ENCODE data around the gene SKOR2. TPM values are rescaled to one million over a fixed set of nuclear protein-coding genes. Genes with fewer than 3 reads are reported as not detected.
"Not testable (repeated sequence)": the region's sequence is repeated elsewhere in the genome, so short reads cannot be mapped to it uniquely, and the experiment has no call there.

Gene SKOR2
- polyA plus RNA-seq, 6 donors from 2014 or later, result not detected

DNA sequence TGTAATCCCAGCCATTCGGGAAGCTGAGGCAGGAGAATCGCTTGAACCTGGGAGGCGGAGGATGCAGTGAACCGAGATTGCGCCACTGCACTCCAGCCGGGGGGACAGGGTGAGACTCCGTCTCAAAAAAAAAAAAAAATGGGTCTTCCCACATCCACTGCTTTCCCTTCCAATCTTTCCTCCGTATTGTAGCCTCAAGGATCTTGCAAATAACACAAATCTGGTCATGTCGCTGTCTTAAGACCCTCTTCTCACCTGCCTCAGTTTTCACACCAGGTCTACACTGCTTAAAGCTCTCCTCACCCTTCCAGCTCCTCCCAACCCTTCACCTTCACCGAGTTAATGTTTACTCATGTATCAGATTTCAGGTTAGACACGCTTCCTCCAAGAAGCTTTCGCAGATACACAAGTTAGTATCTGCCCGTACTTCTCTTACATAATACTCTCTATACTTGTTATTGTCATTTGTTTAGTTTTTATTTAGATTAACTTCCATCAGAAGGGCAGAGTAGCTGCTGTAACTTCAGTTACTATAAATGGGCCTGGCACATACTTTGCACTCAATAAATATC lies 76.8 kb downstream of the SKOR2 start:
- no peak for ATAC-seq (ENCODE audit: low read depth in 2 of 2)
- no peak overlapping the region for H3K4me3 Mint-ChIP-seq

DNA sequence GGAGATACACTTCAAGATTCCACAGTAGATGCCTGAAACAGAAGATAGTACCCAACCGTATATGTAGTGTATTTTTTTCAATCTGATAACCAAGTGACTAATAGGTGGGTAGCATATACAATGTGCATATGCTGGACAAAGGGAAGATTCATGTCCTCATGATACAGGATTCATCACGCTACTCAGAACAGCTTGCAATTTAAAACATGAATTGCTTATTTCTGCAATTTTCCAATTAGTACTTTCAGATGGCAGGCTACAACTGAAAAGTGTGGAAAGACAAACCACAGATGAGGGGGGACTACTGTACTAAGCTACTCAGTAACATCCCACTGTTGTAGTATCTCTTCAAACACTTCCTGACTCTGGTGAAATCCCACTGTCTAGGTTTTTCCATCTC lies 79.0 kb downstream of the SKOR2 start:
- Mint-ChIP-seq H3K4me1 (peaks cover 0 to 13% (median 4%) of the 10 kb centered on the region in 3 donors), H3K36me3 (no peaks in the 10 kb centered on the region), H3K27me3 (peaks cover 0 to 4% (median 0%) of the 10 kb centered on the region in 3 donors), H3K4me3 (no peak overlapping the region), H3K27ac (no peak overlapping the region), H3K9me3 (no peaks in the 10 kb centered on the region)
- no peak for DNase-seq
- no peak for ATAC-seq (ENCODE audit: low read depth in 2 of 2)

More for the DNA sequence above, 76.8 kb downstream of the SKOR2 start:
- H3K27ac Mint-ChIP-seq, result no peak overlapping the region
- no peaks in the 10 kb centered on the region for H3K9me3 Mint-ChIP-seq
- DNase-seq, result no peak
- peaks cover 0 to 6% (median 0%) of the 10 kb centered on the region in 3 donors for H3K4me1 Mint-ChIP-seq
- H3K27me3 Mint-ChIP-seq, result peaks cover 0 to 14% (median 5%) of the 10 kb centered on the region in 3 donors
- no peaks in the 10 kb centered on the region for H3K36me3 Mint-ChIP-seq

DNA sequence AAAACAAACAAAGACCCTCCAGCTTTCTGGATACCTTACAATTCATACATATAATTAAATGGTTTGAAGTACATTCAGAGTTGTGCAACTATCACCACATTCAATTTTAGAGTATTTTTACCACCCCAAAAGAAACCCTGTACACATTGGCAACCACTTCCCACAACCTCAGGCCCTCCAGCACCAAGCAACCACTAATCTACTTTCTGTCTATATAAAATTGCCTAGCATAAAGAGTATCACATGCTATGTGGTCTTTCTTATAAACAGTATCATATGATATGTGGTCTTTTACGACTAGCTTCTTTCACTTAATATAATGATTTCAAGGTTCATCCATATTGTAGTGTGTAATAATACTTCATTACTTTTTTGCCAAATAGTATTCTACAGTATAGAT lies 82.5 kb downstream of the SKOR2 start:
- Mint-ChIP-seq H3K36me3 (no peaks in the 10 kb centered on the region), H3K27ac (peak overlapping the region in 1 of 6 donors; percentile 11), H3K4me1 (peaks cover 7 to 22% (median 9%) of the 10 kb centered on the region in 3 donors), H3K4me3 (no peak overlapping the region), H3K27me3 (no peaks in the 10 kb centered on the region), H3K9me3 (no peaks in the 10 kb centered on the region)
- no peak for ATAC-seq (ENCODE audit: low read depth in 2 of 2)
- DNase-seq, result no peak

- no peaks in the 10 kb centered on the region for H3K27me3 Mint-ChIP-seq
- ATAC-seq (ENCODE audit: low read depth in 2 of 2) (no peak), DNase-seq (no peak)
- H3K4me1 Mint-ChIP-seq, result peaks cover 7 to 24% (median 10%) of the 10 kb centered on the region in 3 donors
- no peaks in the 10 kb centered on the region for H3K36me3 Mint-ChIP-seq
- no peaks in the 10 kb centered on the region for H3K9me3 Mint-ChIP-seq
- H3K27ac Mint-ChIP-seq, result peak overlapping the region in 1 of 6 donors; percentile 49
- H3K4me3 Mint-ChIP-seq, result no peak overlapping the region
Observed at GRCh38 chr18:47168509-47168908, 83.0 kb downstream of the SKOR2 start.

DNA sequence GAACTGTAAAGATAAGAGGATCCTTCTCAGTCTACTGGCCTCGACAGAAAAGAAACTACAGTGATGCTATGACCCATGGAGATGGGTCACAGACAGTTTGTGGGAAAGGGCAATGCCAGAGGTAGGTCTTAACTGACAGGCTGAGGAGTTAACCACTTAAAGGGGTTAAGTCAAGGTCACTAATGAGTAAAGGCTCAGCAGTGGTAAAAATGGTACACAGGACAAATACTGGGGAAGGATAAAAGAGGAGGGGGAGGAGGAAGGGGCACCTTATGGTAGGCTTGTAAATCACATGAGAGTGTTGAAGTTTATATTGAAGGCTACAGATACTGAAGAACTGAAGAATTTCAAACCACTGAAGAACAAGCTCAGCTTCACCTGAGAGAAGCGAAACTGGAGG lies 85.2 kb downstream of the SKOR2 start:
- DNase-seq, result no peak
- Mint-ChIP-seq H3K27ac (no peak overlapping the region), H3K9me3 (no peaks in the 10 kb centered on the region), H3K4me3 (no peak overlapping the region), H3K4me1 (peaks cover 7 to 31% (median 17%) of the 10 kb centered on the region in 3 donors), H3K27me3 (no peaks in the 10 kb centered on the region), H3K36me3 (no peaks in the 10 kb centered on the region)
- no peak for ATAC-seq (ENCODE audit: low read depth in 2 of 2)

DNA sequence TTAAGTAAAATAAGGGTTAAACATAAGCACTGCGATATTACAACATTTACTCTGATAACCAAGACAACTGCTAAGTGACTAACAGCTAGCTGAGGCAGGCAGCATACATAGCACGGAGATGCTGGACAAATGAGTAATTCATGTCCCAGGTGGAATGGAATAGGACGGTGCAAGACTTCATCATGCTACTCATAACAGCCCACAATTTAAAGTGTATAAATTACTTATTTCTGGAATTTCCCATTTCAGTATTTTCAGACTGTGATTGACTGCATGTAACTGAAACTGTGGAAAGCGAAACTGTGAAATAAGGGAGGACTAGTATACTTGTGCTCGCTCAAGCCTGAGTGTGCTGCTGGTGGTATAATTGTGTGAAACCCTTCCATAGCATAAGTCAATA lies 88.2 kb downstream of the SKOR2 start:
- no peak overlapping the region for H3K4me3 Mint-ChIP-seq
- DNase-seq (no peak), ATAC-seq (ENCODE audit: low read depth in 2 of 2) (peak; percentile 71)
- peaks cover 7 to 24% (median 17%) of the 10 kb centered on the region in 3 donors for H3K4me1 Mint-ChIP-seq
- no peaks in the 10 kb centered on the region for H3K27me3 Mint-ChIP-seq
- H3K27ac Mint-ChIP-seq, result no peak overlapping the region
- no peaks in the 10 kb centered on the region for H3K9me3 Mint-ChIP-seq
- H3K36me3 Mint-ChIP-seq, result no peaks in the 10 kb centered on the region

GRCh38 chr18:47160256-47160655 lies 91.2 kb downstream of the SKOR2 start:
- H3K9me3 Mint-ChIP-seq, result no peaks in the 10 kb centered on the region
- DNase-seq (no peak), ATAC-seq (ENCODE audit: low read depth in 2 of 2) (no peak)
- H3K4me1 Mint-ChIP-seq, result peaks cover 4 to 18% (median 12%) of the 10 kb centered on the region in 3 donors
- no peak overlapping the region for H3K4me3 Mint-ChIP-seq
- H3K27me3 Mint-ChIP-seq, result no peaks in the 10 kb centered on the region
- H3K27ac Mint-ChIP-seq, result no peak overlapping the region
- no peaks in the 10 kb centered on the region for H3K36me3 Mint-ChIP-seq

- H3K27ac Mint-ChIP-seq; H3K9me3 Mint-ChIP-seq; DNase-seq; H3K4me1 Mint-ChIP-seq; H3K4me3 Mint-ChIP-seq; H3K36me3 Mint-ChIP-seq; H3K27me3 Mint-ChIP-seq; ATAC-seq (ENCODE audit: low read depth in 2 of 2): not testable (repeated sequence)
Observed at GRCh38 chr18:47158404-47158803, 93.1 kb downstream of the SKOR2 start.

Other genes starting within 250 kb of the SKOR2 start
- gene ELOA2, start 216.0 kb downstream of the SKOR2 start, polyA plus RNA-seq (ENCODE audit: low read depth in 6 of 6), result not detected
- gene HDHD2, start 101.2 kb downstream of the SKOR2 start, polyA plus RNA-seq (ENCODE audit: low read depth in 6 of 6), result 10 to 100 TPM; 38.9 to 88.8 (median 60.2) TPM
- 10 to 100 TPM; 14.8 to 27.1 (median 19.1) TPM for gene IER3IP1, start 75.3 kb downstream of the SKOR2 start, polyA plus RNA-seq (ENCODE audit: low read depth in 6 of 6)

Measured in naive B cell (primary cell).